GM21529 (cell line): Measurements from ENCODE around the gene ATP13A1.
"Not testable (repeated sequence)": the region's sequence is repeated elsewhere in the genome, so short reads cannot be mapped to it uniquely, and the experiment has no call there.

ENCODE experiments used
- ATAC-seq: cut with Tn5 transposase; IDR thresholded peaks from one replicate; pipeline ENCODE4 v1.9.1; 2021; ENCODE audit not compliant: unreplicated experiment

ATP13A1 gene

DNA sequence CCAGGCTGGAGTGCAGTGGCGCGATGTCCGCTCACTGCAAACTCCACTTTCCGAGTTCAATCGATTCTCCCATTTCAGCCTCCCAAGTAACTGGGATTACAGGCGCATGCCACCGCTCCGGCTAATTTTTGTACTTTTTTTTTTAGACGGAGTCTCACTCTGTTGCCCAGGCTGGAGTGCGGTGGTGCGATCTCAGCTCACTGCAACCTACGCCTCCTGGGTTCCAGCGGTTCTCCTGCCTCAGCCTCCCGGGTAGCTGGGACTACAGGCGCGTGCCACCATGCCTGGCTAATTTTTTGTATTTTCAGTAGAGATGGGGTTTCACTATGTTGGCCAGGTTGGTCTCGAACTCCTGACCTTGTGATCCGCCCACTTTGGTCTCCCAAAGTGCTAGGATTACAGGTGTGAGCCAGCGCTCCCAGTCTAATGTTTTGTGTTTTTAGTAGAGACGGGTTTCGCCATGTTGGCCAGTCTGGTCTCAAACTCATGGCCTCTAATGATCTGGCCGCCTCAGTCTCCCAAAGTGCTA is 2.0 kb upstream of the ATP13A1 start:
- ATAC-seq: not testable (repeated sequence)

DNA sequence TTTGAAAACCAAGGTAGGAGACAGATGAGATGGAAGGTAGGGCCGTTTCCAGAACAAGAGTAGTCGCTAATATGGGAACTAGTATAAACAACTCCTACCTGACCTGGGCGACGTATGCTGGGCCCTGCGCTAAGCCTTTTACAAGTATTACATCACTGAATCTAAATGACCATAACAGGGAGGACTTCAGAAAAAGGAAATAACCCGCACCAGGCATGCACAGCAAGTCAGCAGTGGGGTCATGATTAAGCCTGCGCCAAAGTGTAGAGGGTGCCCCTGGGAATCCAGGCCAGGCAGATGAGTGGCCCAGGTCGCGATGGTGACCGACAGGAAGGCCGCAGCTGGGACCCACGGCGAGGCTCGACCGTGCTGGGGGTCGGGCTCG is 613 bp downstream of the ATP13A1 start:
- ATAC-seq: no peak

DNA sequence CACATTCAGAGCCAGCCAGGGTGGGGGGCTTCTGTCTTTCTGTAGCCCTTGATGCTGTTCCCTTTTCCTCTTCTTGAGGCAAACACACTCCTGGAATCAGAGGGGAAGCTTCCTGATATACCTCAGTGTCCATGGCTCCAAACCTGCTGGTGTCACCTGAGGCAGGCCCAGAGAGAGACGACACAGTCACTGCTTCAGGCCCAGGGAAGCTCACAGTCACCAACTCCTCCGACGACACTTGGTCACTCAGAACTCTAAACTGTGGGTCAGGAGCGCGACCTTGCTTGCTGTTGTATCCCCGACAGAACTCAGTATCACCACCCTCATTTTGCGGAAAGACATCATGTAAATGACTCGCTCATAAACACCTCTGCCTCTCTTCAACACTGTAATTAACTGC is 1.1 kb downstream of the ATP13A1 start:
- ATAC-seq: no peak

DNA sequence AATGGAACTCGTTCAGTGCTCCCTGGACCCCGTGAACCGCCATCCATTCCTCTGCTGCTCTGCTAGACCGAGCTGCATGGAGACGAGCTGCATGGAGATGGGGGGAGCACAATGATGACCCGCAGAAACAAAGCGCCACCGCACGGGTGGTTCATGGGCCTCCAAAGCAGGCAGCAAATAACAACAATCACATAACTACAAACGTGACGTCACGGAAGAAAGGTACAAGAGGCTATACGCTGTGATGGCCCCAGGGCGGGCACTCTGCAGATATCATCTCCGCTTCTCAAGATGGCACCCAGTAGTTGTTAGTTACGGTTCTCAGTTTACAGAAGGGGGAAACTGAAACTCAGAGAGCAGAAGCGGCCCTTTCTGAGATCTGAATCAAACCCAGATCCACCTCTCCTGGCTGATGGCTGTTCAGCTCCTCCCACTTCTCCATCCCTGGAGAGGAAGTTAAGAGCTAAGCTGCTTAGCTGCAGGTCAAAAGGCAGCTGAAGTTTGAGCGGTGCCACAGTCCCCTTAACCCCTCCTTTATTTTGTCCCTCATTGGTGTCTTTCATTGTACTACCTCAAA is 1.7 kb downstream of the ATP13A1 start:
- peak; percentile 46 for ATAC-seq

DNA sequence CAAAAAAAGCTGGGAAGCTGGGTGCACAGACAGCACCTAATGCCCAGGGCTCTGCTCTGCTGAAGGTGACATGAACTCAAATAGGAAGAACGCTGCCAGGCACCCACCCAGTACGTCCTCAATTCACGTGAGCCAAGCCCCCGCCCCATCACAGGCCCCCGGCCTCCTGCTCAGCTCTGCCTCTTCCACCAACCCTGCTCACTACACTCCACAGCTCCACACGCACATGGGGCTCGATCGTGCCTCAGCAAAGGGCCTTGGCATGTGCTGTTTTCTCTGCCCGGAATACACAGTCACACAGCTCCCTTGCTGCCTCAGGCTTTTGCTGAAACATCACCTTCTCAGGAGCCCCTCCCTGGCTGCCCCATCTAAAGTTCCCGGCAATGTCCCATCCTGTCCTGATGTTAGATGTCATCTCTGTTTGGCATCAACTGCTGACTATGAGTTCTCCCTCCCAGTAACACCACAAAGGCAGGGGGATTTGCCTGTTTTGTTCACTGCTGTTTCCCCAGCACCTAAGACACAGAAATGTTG is 2.3 kb downstream of the ATP13A1 start:
- no peak for ATAC-seq

DNA sequence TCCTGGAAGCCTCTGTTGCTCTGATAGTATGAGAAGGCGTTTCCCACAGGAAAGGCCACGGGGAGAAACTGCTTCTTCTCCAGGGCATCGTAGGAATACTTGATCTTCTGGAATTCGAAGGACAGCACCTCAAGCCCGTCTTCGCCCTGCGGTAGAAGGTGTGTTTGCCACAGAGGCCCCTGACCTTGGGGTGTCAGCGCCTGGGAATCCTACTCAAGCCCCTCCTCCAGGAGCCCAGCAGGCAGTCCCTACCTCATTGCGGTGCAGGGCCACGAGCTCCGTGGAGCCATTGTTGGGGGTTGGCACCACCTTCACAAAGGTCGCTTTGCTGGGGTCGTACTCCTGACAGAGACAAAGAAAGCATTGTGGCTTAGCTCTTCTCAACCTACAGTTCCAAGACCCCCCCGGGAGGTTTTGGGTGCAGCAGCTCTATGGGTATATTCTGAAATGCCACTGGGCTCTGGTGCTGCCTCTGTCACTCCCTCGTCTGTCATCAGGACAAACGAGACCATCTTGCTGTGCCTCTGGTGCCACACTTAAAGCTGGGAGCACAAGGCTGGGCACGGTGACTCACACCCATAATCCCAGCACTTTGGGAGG is 3.7 kb downstream of the ATP13A1 start:
- ATAC-seq: no peak

DNA sequence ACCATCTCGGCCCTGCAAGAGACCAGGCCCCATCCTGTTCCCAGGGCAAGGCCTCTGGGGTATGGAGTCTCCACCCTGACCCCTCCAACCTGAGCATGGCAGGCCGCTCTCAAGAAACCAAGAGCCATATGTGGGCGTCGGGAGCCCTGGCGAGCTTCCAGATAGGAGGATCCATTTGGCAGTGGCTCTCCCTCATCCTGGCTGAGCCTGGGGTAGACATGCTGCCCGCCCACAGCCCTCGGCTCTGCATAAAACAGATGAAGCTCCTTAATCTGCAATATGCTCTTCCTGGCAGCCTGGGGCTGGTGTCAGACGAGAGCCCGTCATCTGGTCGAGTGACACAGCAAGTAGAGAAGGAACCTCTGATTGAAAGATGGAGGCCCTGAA is 6.1 kb downstream of the ATP13A1 start:
- no peak for ATAC-seq

DNA sequence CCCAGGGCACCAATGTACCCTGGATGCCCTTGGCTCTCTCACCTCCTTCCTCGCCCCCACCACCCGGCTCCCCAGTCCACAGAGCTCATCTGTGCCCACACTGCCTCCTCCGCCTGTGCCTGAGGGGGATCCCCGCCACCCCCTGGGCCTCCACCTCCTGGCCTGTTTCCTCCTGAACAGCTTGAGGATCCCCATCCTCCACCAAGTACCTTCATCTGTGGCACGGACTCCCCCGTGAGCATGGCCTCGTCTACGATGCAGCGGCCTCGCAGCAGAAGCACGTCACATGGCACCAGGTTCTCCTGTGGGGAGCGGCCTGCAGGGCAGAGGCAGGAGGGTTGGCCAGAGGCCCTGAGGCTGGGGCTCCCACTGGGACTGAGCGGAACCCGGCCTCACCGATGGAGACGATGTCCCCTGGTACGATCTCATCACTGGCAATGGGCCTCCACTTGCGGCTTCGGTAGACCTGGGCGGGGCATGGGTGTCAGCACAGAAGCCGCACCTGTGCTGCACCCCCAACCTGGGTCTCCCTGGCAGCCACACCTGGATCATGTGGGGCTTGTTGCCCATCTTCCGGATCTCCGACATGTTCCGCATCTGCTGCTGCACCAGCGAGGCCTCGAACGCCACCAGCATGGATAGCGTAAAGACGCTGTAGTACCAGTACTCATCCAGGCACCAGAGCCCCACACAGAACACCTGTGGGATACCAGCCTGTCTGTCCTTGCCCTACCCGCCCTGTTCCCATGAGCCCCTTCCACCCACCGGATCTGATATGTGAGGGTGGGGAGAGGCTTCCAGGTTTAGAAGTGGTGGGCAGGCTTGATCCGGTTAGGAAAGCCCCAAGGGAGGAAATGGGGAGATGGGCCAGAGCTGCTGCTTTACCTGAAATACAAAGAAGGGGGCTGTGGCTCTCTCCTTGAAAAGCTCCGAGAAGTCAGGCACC is 6.8 kb downstream of the ATP13A1 start:
- ATAC-seq: no peak

DNA sequence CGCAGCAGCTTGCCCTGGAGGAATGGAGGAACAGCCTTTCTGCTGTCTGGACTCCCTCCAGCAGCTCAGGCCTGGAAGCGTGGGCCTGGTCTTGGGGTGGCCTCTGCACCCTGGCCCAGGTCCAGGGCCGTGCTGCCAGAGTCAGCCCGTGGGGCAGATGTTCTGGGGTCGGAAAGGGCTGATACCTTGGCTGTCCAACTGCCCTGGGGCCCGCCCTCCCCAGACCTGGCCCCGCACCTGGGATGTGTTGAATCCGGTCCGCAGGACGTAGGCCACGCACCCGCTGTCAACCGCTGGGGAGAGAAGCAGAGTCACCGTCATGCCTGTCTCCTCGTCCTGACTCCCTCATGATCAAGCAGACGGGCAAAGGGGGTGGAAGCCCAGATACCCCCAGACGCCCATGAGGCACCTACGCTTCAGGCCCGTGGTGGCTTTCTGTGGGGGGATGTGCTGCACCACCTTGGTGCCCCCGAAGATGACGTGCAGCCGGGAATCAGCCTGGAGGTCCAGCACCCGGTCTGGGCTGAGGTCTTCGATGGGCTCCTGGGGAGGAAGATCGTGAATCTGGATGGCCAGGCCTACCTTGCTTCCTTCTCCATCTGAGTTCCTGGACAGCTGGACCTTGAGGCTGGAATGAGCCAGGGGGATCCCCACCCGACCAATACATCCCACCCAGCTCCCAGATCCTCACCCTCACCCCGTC is 7.7 kb downstream of the ATP13A1 start:
- ATAC-seq: no peak

DNA sequence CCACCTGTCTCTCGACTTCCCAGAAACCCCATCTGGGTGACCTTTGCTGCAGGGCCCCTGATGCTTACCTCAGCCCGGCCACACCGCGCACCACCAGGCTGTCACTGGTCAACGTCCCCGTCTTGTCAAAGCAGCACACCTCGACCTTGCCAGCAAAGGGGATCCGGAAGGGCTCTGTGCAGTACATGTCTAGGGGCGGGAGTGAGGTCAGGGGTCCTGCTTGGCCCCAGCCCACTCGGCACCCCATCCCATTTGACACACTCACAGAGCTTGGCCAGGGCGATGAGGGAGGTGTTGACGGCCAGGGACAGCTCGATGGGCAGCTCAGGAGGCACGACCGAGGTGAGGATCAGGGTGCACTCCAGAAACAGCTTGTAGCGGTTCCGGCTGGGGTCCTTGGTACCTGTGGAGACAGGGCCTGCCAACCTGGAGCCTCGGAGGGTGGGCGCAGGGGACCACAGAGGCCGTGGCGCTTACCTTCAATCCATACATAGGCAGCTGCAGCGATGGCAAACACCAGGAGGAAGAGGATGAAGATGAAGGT is 8.4 kb downstream of the ATP13A1 start:
- ATAC-seq: no peak

DNA sequence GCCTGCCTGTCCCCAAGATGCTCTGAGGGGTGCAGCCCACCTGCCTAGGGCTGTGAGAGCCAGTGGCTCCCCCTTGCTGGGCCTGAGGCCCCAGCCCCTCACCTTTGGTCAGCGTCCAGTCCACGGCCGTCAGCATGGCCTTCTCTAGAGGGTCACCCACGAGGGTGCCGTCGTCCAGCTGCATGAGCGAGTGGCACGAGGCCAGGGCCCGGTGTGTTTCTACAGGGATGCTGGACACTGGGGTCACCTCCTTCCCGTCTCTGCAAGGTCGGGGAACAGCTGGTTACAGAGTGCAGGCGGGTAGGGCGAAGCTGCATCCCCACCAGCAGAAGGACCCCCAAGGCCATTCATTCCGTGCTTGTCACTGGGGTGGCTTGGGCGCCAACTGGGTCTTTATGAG is 9.0 kb downstream of the ATP13A1 start:
- no peak for ATAC-seq

DNA sequence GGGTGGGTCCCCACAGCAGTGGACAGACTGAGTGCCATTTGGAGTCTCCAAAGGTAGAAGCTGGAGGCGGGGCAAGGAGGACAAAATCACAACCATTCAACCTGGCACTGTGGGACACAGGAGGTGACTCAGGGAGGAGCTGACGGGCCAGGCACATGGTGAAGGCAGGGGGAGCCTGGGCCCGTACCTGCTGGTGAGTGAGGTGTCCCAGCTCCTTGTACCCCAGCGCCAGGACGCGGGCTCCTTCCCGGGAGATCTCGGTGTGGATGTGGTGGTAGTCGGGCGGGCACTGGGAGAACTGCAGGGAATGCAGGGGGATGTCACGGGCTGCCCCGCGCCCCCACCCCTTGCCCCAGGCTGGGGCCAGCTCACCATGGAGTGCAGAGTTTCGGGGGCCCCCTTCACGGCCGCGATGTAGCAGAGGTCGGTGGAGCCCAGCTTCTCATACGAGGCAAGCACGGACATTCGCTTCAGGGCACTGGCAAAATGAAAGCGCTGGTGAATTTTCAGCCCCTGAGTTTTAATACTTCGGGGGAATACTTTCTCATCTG is 9.8 kb downstream of the ATP13A1 start:
- ATAC-seq: no peak

DNA sequence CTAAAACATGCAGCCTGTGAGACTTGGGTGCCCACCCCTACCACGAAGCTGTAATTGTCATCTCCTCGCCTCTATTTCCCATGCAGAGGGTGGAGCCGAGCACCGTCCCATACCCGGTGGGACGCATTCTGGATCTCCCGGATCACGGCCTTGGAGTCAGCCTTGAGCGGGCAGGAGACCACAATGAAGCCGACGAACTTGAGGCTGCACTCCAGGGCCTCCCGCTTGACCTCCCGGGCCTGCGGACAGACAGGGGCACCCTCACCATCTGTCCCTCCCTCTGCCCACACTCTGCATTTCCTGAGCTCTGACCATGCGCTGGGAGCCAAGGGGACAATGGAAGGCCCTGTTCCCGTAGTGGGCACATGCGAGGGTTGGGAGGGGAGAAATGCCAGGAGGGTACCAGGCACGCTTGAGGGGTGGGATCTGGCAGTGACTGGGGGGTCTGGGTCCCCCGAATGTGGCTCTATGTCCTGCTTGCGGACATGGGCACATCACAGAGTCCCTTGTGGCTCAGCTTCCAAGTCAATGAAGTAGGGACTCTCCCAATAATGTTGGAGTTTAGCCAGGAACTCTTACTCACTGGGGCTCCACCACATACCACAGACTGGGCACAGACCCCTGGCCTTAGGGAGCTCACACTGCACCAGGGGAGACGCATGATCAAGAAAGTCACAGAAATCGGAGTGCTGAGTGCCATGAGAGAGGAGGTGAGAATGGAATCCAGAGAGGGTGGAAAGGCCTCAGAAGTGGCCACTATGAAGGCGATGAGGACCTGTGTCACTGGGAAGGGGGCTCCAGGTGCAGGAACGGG is 10.8 kb downstream of the ATP13A1 start:
- ATAC-seq: no peak

DNA sequence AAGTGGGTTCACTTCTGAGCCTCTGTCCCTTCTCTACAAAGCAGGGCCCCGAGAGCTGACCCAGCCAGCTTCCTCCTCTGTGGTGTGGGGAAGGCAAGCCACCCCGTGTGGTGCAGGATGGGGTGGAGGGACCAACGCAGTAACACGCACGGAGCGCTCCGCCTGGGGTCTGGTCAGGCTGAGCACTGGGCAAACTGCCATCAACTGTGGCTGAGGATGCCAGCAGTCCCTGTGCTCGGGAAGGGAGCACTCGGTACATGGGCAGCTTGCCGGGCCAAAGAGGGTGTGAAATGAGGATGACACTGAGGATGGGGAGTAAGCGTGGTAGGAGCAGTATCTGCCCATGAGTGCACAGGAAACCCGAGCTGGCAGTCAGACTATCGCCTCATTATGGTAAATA is 12.4 kb downstream of the ATP13A1 start:
- no peak for ATAC-seq

DNA sequence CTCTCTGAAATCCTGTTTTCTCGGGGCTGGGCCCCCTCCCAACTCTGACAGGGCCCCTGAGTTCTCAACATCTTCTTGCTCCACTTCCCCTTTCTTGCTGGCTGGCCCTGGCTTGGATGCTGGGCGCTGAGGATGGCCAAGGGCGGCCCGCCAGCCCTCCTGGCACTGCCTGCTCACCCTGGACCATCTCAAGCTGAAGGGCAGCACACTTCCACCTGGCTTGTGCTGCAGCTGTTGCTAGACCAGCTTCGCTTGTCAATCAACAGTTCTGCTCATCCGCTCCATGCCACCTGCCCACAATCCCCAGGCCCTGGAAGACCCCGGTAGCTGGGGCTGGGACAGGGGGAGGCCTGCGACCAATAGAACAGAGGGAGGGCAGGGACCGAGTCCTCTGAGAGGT is 13.1 kb downstream of the ATP13A1 start:
- ATAC-seq: no peak

DNA sequence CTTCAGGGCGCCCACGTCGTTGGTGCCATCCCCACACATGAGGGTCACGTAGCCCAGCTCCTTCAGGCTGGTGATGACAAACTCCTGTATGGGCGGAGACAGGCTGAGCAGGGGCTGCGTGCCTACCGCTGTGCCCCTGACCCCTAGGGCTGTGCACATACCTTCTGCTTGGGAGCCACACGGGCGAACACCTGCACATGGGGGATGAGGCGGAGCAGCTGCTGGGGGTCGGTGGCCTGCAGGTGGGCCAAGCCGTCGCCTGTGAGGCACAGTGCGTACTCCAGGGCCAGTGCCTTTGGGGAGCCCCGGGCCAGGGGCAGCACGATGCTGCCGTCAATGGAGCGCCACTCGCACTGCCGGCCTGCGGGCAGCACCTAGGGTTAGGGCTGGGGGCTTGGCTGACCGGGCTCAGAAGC is 13.9 kb downstream of the ATP13A1 start:
- ATAC-seq: no peak

DNA sequence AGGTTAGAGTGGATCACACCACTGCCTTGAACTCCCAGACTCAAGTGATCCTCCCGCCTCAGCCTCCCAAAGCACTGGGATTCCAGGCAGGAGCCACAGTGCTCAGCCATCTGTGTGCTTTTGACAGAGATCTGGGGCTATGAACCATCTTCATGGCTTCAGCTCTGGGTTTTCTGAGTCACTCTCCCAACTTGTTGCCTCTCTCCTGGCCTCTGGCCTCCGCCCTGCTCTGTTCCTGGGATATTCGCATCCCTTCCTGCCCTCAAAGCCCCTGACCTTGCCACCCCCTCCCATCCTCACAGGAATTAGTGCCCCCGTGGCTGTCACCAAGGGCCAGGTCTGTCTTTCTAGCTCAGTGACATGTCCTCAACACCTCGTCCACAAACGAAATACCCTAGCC is 14.3 kb downstream of the ATP13A1 start:
- no peak for ATAC-seq

DNA sequence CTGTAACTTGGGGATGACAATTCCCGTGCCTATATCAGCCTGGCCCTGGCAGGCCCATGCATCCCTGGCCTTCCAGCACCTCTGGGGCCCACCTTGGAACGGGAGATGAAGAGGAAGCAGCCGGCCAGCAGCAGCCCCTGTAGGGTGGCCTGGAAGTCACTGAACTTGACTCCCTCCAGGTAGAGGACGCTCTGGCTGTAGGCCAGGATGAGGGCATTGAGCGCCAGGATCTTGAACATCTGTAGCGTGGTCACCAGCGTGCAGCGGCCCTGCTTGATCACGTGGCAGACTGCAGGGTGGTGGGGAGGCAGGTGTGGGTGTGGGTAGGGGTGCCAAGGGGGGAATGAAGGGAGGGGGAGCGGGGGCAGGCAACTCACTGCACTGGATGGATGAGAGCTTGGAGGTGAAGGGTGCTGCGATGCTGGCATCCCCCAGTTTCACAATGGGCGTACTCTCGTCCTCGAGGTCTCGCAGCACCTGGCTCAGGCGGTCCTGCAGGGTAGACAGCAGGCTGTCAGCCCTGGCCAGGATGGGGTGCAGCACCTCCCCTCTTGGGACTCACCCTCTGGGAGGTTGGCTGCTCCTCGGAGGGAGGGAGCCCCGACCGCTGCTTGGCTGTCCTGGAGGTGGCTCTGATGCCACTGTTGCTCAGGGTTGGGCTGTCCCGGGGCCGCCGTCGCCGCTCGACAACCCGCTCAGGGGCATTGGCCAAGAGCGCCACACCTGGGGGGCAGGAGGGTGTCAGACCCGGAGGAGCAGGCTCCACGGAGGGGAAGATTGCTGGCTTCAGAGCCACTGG is 16.2 kb downstream of the ATP13A1 start:
- ATAC-seq: no peak
